ENCODE results near the gene ZNF273. TPM values are rescaled to one million over a fixed set of nuclear protein-coding genes. Genes with fewer than 3 reads are reported as not detected.

ZNF273 gene
- polyA plus RNA-seq, 1 of the 3 experiments (the other 2 are of a cell fraction), result 2.3 TPM

- no peak overlapping the region for H3K4me2 ChIP-seq
- CTCF ChIA-PET, result no interaction called here
Observed at GRCh38 chr7:64878684-64879083, 24.4 kb upstream of the ZNF273 start.

More at GRCh38 chr7:64878684-64879083, 24.4 kb upstream of the ZNF273 start:
- Histone ChIP-seq H4K20me1 (ENCODE audit: insufficient read depth) (no peaks in the 10 kb centered on the region), H3K9me3 (no peaks in the 10 kb centered on the region), H3K79me2 (ENCODE audit: insufficient read depth) (no peaks in the 10 kb centered on the region), H3K27me3 (ENCODE audit: insufficient read depth) (peaks cover 9% of the 10 kb centered on the region; the same call in 1 of the 2 replicates), H3K9ac (no peak overlapping the region), H3K4me3 (ENCODE audit: low read depth in 2 of 2, low read length in 1 of 2) (no peak overlapping the region), H3K4me1 (ENCODE audit: control insufficient read depth in 1 of 2, insufficient read depth in 2 of 2, low read depth in 1 of 2, low read length in 1 of 2) (peaks cover 0 to 6% of the 10 kb centered on the region in 2 experiments; a peak in 1 of 4 replicates), H3K9me2 (no peaks in the 10 kb centered on the region), H3F3A (replicated peaks; ENCODE audit: insufficient read depth) (no peaks in the 10 kb centered on the region), H2AFZ (ENCODE audit: low read depth) (no peak overlapping the region), H3K36me3 (replicated peaks in 1 of 2; ENCODE audit: control insufficient read depth in 1 of 2, insufficient read depth in 2 of 2, low read length in 1 of 2) (no peaks in the 10 kb centered on the region), H3K27ac (ENCODE audit: low read depth in 2 of 2, low read length in 1 of 2) (no peak overlapping the region)
- 67% methylated on average over 5 of the region's 5 CpGs for WGBS (ENCODE audit: low lambda C conversion rate)
- DNase-seq, result peak; percentile 11
- TF ChIP-seq PBX3 (IDR thresholded peaks at IDR 0.05), result no peak
- TF ChIP-seq TEAD4 (IDR thresholded peaks at IDR 0.05; ENCODE audit: borderline replicate concordance, insufficient read depth), result no peak
- no peak for TF ChIP-seq MAX (IDR thresholded peaks at IDR 0.05; ENCODE audit: low read depth)
- TF ChIP-seq RCOR1 (IDR thresholded peaks at IDR 0.05; ENCODE audit: low read length), result no peak
- no peak for TF ChIP-seq USF2 (IDR thresholded peaks at IDR 0.05; ENCODE audit: borderline replicate concordance, low read depth, low read length)
- no peak for TF ChIP-seq MEF2A (IDR thresholded peaks at IDR 0.05; ENCODE audit: borderline replicate concordance, low read depth)
- no peak for TF ChIP-seq IRF3 (IDR thresholded peaks at IDR 0.05; ENCODE audit: low read depth, low read length)
- TF ChIP-seq GABPA (IDR thresholded peaks at IDR 0.05; ENCODE audit: low read depth), result no peak
- TF ChIP-seq CTCF (IDR thresholded peaks at IDR 0.05), result no peak
- TF ChIP-seq YY1 (IDR thresholded peaks at IDR 0.05; ENCODE audit: low read depth), result no peak
- no peak for TF ChIP-seq SIN3A (IDR thresholded peaks at IDR 0.05; ENCODE audit: borderline replicate concordance, low read depth, low read length)
- POLR2A ChIA-PET, result no interaction called here

Data from SK-N-SH (cell line).